ENCODE results near the gene NRF1.

NRF1 gene

DNA sequence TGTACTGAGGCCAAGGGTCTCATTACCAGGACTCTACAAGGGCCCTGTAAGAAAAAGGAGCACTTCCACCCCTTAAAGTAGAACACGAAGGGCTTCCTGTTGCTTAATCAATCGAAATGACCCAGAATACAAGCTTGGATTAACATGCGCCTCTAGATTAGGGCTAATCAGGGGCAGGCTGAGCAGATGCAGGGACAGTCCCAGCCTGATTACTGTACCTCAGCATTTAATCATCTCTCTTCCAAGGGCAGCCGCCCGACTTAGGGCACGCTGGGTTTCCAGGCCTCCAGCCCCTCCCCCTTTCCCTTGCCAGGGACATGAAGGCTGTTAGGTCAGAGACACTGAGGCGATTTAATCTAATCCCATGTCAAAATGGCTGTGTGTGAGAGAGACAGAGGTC is 138.6 kb downstream of the NRF1 start:
- no peak for TF ChIP-seq CTCF (IDR thresholded peaks at IDR 0.05; ENCODE audit: control extremely low read depth, extremely low read depth, low read depth, missing control alignments)
- ChIA-PET POLR2A (no interaction called here), CTCF (no interaction called here)
- DNase-seq (ENCODE audit: extremely low spot score): no peak

DNA sequence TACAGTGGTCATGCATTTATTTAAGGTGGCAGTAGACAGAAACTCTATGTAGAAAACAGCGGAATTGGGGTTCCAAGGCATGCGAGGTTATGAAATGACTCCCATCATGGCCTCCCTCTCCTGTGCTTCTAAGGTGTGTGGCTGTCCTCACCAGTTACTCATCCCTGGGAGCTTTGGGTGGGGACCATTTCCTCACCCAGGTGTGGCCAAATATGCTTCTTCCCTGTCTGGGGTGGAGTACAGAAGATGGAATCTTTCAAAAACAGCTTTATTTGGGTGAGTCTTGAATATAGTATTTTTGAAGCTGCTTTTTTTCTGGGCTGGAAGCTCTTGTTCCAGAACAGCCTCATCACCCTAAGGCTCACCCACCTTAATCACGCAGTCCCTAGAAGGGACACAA is 139.0 kb downstream of the NRF1 start:
- POLR2A ChIA-PET: no interaction called here

GRCh38 chr7:129751916-129752315 is 140.4 kb downstream of the NRF1 start:
- POLR2A ChIA-PET: no interaction called here
- no peak for DNase-seq (ENCODE audit: extremely low spot score)
- CTCF ChIA-PET: no interaction called here
- TF ChIP-seq CTCF (IDR thresholded peaks at IDR 0.05; ENCODE audit: control extremely low read depth, extremely low read depth, low read depth, missing control alignments): no peak

More for the DNA sequence above, 139.0 kb downstream of the NRF1 start:
- DNase-seq (ENCODE audit: extremely low spot score): no peak
- CTCF ChIA-PET: no interaction called here
- TF ChIP-seq CTCF (IDR thresholded peaks at IDR 0.05; ENCODE audit: control extremely low read depth, extremely low read depth, low read depth, missing control alignments): no peak

DNA sequence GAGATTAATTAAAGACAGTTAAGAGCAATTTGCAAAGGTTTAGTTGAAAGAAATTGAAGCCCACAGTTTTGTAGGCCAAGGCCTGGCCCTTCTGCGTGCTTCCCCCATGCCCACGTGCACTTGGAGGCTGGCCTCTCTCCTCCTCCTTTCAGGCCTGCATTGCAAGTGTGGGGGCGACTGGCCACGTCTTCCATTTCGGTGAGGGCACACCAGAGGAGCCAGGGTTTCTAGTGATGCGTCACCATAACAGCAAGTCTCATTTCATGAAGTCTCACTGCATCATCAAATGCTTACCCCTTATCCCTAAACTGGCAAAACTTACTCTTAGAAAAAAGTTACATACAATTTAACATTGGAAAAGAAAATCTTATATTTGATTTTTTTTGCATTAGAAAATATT is 141.2 kb downstream of the NRF1 start:
- DNase-seq (ENCODE audit: extremely low spot score): no peak
- TF ChIP-seq CTCF (IDR thresholded peaks at IDR 0.05; ENCODE audit: control extremely low read depth, extremely low read depth, low read depth, missing control alignments): no peak
- POLR2A ChIA-PET: no interaction called here
- CTCF ChIA-PET: interaction anchor here (1.4 kb wide), 1 partner anchor 20 kb away, joined by 5 read pairs; no protein-coding TSS in a partner anchor

- DNase-seq (ENCODE audit: extremely low spot score): no peak
- ChIA-PET CTCF (interaction anchor here (1.4 kb wide), 1 partner anchor 49 kb away, joined by 3 read pairs; no protein-coding TSS in a partner anchor), POLR2A (no interaction called here)
- no peak for TF ChIP-seq CTCF (IDR thresholded peaks at IDR 0.05; ENCODE audit: control extremely low read depth, extremely low read depth, low read depth, missing control alignments)
Observed at GRCh38 chr7:129754406-129754805, 142.9 kb downstream of the NRF1 start.

GRCh38 chr7:129757991-129758390 is 146.5 kb downstream of the NRF1 start:
- POLR2A ChIA-PET: no interaction called here
- CTCF ChIA-PET: no interaction called here
- DNase-seq (ENCODE audit: extremely low spot score): no peak
- no peak for TF ChIP-seq CTCF (IDR thresholded peaks at IDR 0.05; ENCODE audit: control extremely low read depth, extremely low read depth, low read depth, missing control alignments)
